ENCODE results near the gene THSD4.

DNA sequence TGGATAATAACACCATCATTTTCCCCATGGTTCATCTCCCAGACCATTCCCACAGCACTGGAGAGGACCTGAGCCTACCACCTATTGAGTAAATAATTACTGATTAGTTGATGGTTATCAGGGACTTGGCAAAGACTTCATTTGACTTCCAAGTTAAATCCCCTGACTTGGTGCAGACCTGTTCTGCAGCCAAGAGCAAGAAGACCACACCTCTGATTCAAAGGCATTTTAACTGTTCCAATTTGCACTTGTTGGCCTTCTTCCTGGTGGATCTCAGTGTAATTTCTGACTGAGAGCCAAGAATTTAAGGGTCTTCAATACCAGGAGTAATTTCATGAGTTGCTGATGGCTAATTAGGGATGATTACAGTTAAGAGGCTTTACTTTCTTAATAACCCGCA is 24.0 kb downstream of the THSD4 start:
- TF ChIP-seq RCOR1 (IDR thresholded peaks at IDR 0.05; ENCODE audit: low read depth, low read length) (no peak), PHF8 (IDR thresholded peaks at IDR 0.05; ENCODE audit: borderline replicate concordance, low read depth) (no peak)

Measured in A549 (cell line).